IMR-90 (cell line): Measurements from ENCODE around the gene EMSY. TPM values are rescaled to one million over a fixed set of nuclear protein-coding genes. Genes with fewer than 3 reads are reported as not detected.

Source experiments
- ATAC-seq: fragments of 200-7000 bp; cut with Tn5 transposase; 2 replicates; pipeline ENCODE4 v1.9.1; 2020; ENCODE audit warnings: low read depth, mild to moderate bottlenecking, moderate library complexity
- BruUV-seq: library from RNA; stranded (reverse); fragments of 400-500 nt; replicated peaks from 2 replicates; lab custom pipeline; 2021; lab: Mats Ljungman, UMichigan
- CTCF ChIA-PET: fragments of 300-600 bp; formaldehyde crosslinking; extraction: SDS; loops from one replicate; lab custom pipeline; 2021; ENCODE audit warnings: antibody characterized with exemption; lab: Yijun Ruan, JAX
- POLR2A ChIA-PET: fragments of 300-600 bp; sonication (Branson Sonifier 250); formaldehyde crosslinking; loops from one replicate; lab custom pipeline; 2022; ENCODE audit warnings: antibody characterized with exemption; ENCODE audit not compliant: unreplicated experiment; lab: Charles Lee
- DNase-seq: peaks from one replicate; pipeline ENCODE4 v3.0.0; 2013
- H2AFZ ChIP-seq: replicated peaks from 2 replicates; pipeline ENCODE3; 2013; ENCODE audit warnings: low read length, mild to moderate bottlenecking; ENCODE audit not compliant: poor library complexity
- H2AK5ac ChIP-seq: 2 replicates; pipeline ENCODE4 v1.6.1; 2013; ENCODE audit warnings: low read depth, low read length, inconsistent platforms
- H2AK9ac ChIP-seq: replicated peaks from 2 replicates; pipeline ENCODE3; 2013; ENCODE audit warnings: mild to moderate bottlenecking, low read depth, low read length, moderate library complexity; ENCODE audit not compliant: poor library complexity
- H2BK120ac ChIP-seq: 2 replicates; pipeline ENCODE4 v1.6.1; 2013; ENCODE audit warnings: low read depth, low read length, inconsistent platforms
- H2BK15ac ChIP-seq: 3 replicates; pipeline ENCODE4 v1.6.1; 2013; ENCODE audit warnings: low read depth, low read length, inconsistent platforms
- H2BK20ac ChIP-seq: 2 replicates; pipeline ENCODE4 v1.6.1; 2013; ENCODE audit warnings: low read depth, mild to moderate bottlenecking, inconsistent platforms, low read length, moderate library complexity
- H2BK5ac ChIP-seq: 2 replicates; pipeline ENCODE4 v1.6.1; 2013; ENCODE audit warnings: mild to moderate bottlenecking, low read depth, low read length, inconsistent platforms; ENCODE audit not compliant: poor library complexity, severe bottlenecking
- H3K14ac ChIP-seq: replicated peaks from 2 replicates; pipeline ENCODE4 v1.6.1; 2013; ENCODE audit warnings: low read depth, low read length, inconsistent platforms
- H3K18ac ChIP-seq: 2 replicates; pipeline ENCODE4 v1.6.1; 2013; ENCODE audit warnings: low read depth, low read length, control low read depth
- H3K23ac ChIP-seq: 2 replicates; pipeline ENCODE4 v1.6.1; 2013; ENCODE audit warnings: low read depth, low read length, inconsistent platforms
- H3K27ac ChIP-seq: 2 replicates; pipeline ENCODE4 v1.5.1; 2013; ENCODE audit warnings: mild to moderate bottlenecking, control low read depth, low read length; ENCODE audit not compliant: insufficient read depth
- H3K27me3 ChIP-seq: 2 replicates; pipeline ENCODE4 v1.6.1; 2013; ENCODE audit warnings: low read length; ENCODE audit not compliant: control insufficient read depth, insufficient read depth
- H3K36me3 ChIP-seq: 2 replicates; pipeline ENCODE4 v1.6.1; 2013; ENCODE audit warnings: low read length, mixed read lengths; ENCODE audit not compliant: control insufficient read depth, insufficient read depth
- H3K4ac ChIP-seq: 2 replicates; pipeline ENCODE4 v1.6.1; 2013; ENCODE audit warnings: low read depth, low read length, inconsistent platforms
- H3K4me1 ChIP-seq: 2 replicates; pipeline ENCODE4 v1.6.1; 2013; ENCODE audit warnings: low read length, mixed read lengths; ENCODE audit not compliant: control insufficient read depth, insufficient read depth
- H3K4me2 ChIP-seq: 2 replicates; pipeline ENCODE4 v1.6.1; 2013; ENCODE audit warnings: low read depth, mild to moderate bottlenecking, control low read depth, low read length, moderate library complexity
- H3K4me3 ChIP-seq: 2 replicates; pipeline ENCODE4 v1.5.1; 2013; ENCODE audit warnings: low read depth, mild to moderate bottlenecking, control low read depth, low read length, moderate library complexity; ENCODE audit not compliant: insufficient read depth
- H3K56ac ChIP-seq: 2 replicates; pipeline ENCODE4 v1.6.1; 2013; ENCODE audit warnings: low read length, inconsistent platforms; ENCODE audit not compliant: insufficient read depth; ENCODE audit errors: extremely low read depth
- H3K79me1 ChIP-seq, 2 experiments: 2 replicates each; pipeline ENCODE4 v1.6.1; 2013; ENCODE audit warnings: low read length in 2 of 2, inconsistent platforms in 1 of 2, low read depth in 1 of 2
- H3K9ac ChIP-seq: 2 replicates; pipeline ENCODE4 v1.6.1; 2013; ENCODE audit warnings: low read depth, low read length, control low read depth
- H3K9me1 ChIP-seq: 2 replicates; pipeline ENCODE4 v1.6.1; 2013; ENCODE audit warnings: low read length, inconsistent platforms; ENCODE audit not compliant: insufficient read depth
- H3K9me3 ChIP-seq: 2 replicates; pipeline ENCODE4 v1.6.1; 2013; ENCODE audit warnings: low read length; ENCODE audit not compliant: control insufficient read depth, insufficient read depth
- H4K20me1 ChIP-seq: 2 replicates; pipeline ENCODE4 v1.6.1; 2013; ENCODE audit warnings: low read length, inconsistent platforms; ENCODE audit not compliant: insufficient read depth
- H4K5ac ChIP-seq: 2 replicates; pipeline ENCODE4 v1.6.1; 2013; ENCODE audit warnings: mild to moderate bottlenecking, low read depth, low read length, control low read depth
- H4K8ac ChIP-seq, 2 experiments: 2 replicates each; pipeline ENCODE4 v1.6.1; 2013; ENCODE audit warnings: low read depth in 2 of 2, low read length in 2 of 2, control low read depth in 1 of 2, inconsistent platforms in 1 of 2
- H4K91ac ChIP-seq: 2 replicates; pipeline ENCODE4 v1.6.1; 2013; ENCODE audit warnings: low read depth, low read length, inconsistent platforms; ENCODE audit not compliant: insufficient read depth
- BHLHE40 ChIP-seq: fragments of 150-350 bp; IDR thresholded peaks from 2 replicates; pipeline ENCODE4 v1.6.1; 2016; ENCODE audit warnings: mild to moderate bottlenecking, low read depth, low read length
- ELK1 ChIP-seq: fragments of 150-350 bp; IDR thresholded peaks from 2 replicates; pipeline ENCODE4 v1.6.1; 2016; ENCODE audit warnings: low read depth, mild to moderate bottlenecking, low read length, moderate library complexity, borderline replicate concordance
- FOS ChIP-seq: fragments of 150-350 bp; IDR thresholded peaks from 2 replicates; pipeline ENCODE4 v1.6.1; 2016; ENCODE audit warnings: low read depth, low read length
- MAZ ChIP-seq: IDR thresholded peaks from 2 replicates; pipeline ENCODE4 v1.6.1; 2012; ENCODE audit warnings: low read depth, mild to moderate bottlenecking, low read length, improper control_type of control experiment, moderate library complexity, borderline replicate concordance
- MXI1 ChIP-seq: IDR thresholded peaks from 2 replicates; pipeline ENCODE4 v1.6.1; 2012; ENCODE audit warnings: low read depth, mild to moderate bottlenecking, low read length, moderate library complexity, borderline replicate concordance
- NFE2L2 ChIP-seq: fragments of 150-350 bp; IDR thresholded peaks from 2 replicates; pipeline ENCODE4 v1.6.1; 2016; ENCODE audit warnings: low read depth, mild to moderate bottlenecking, low read length
- RCOR1 ChIP-seq: IDR thresholded peaks from 2 replicates; pipeline ENCODE4 v1.6.1; 2012; ENCODE audit warnings: mild to moderate bottlenecking, low read length, improper control_type of control experiment; ENCODE audit not compliant: insufficient replicate concordance
- RFX5 ChIP-seq: IDR thresholded peaks from 2 replicates; pipeline ENCODE4 v1.8.0; 2012; ENCODE audit warnings: low read depth, mild to moderate bottlenecking, low read length, moderate library complexity
- WGBS, 2 experiments: methylation state at CpG; one replicate each; pipeline versions ENCODE4 v1.1.5 to v1.1.7; 2013; ENCODE audit warnings: missing lambda C conversion rate in 2 of 2; ENCODE audit not compliant: insufficient read length in 1 of 2; ENCODE audit errors: extremely low coverage in 2 of 2; 5-methylcytosine and 5-hydroxymethylcytosine counted together
- dilution Hi-C: fragments of 300-500 bp; cut with HindIII; formaldehyde crosslinking; loops from one replicate; pipeline ENCODE4 v1.14.3; 2018; ENCODE audit warnings: low sequenced_read_pairs; ENCODE audit not compliant: unreplicated experiment
- in situ Hi-C: fragments of 300-500 bp; cut with MboI; formaldehyde crosslinking; loops from 3 replicates; pipeline ENCODE4 v1.14.3; 2019; ENCODE audit warnings: low sequenced_read_pairs, inconsistent platforms, mixed read lengths
- intact Hi-C: fragments of 100-400 bp; cut with micrococcal nuclease; formaldehyde crosslinking; loops from 2 replicates; pipeline ENCODE4 v1.10.0; 2022
- polyA plus RNA-seq, 3 experiments: library from polyadenylated mRNA; depleted of rRNA; stranded (reverse); fragments of >200 nt; gene quantifications; 2 replicates each; pipeline ENCODE4 v1.2.3, GENCODE V29; 2012; ENCODE audit warnings: low replicate concordance in 1 of 3
- total RNA-seq: library from RNA; depleted of rRNA; stranded (reverse); fragments of >200 nt; gene quantifications from 2 replicates; pipeline ENCODE4 v1.2.3, GENCODE V29; 2012
- TF ChIP-seq, protein P1 (sequence below): fragments of 150-350 bp; IDR thresholded peaks from 2 replicates; pipeline ENCODE4 v1.6.1; 2017; ENCODE audit warnings: mild to moderate bottlenecking, antibody characterized with exemption, low read length, low read depth
- TF ChIP-seq, protein P2 (sequence below): conservative IDR thresholded peaks from 2 replicates; pipeline ENCODE4 v1.5.1; 2012; ENCODE audit warnings: mild to moderate bottlenecking, low read depth, low read length, improper control_type of control experiment

EMSY gene
- total and polyA plus RNA-seq, 2 of the 4 experiments (the other 2 are of a cell fraction): 14.1 to 22.0 TPM

DNA sequence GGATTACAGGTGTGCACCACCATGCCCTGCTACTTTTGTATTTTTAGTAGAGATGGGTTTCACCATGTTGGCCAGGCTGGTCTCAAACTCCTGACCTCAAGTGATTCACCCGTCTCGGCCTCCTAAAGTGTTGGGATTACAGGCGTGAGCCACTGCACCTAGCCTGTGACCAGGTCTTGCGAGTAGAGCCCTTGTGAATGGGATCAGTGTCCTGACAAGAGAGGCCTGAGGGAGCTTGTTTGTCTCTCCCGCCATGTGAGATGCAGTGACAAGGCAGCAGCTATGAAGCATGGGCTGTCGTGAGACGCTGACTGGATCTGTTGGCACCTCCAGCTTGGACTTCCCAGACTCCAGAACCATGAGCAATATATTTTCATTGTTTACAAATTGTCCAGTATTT lies 156.5 kb downstream of the EMSY start:
- no peaks in the 10 kb centered on the region for H4K20me1 ChIP-seq
- H2BK15ac ChIP-seq: no peak overlapping the region
- H4K91ac ChIP-seq: no peak overlapping the region
- H2BK120ac ChIP-seq: no peak overlapping the region
- no peaks in the 10 kb centered on the region for H3K9me3 ChIP-seq
- in situ Hi-C loops (no loop called here), dilution Hi-C loops (no loop called here), intact Hi-C loops (no loop called here)
- no peak overlapping the region for H3K56ac ChIP-seq
- POLR2A ChIA-PET: no interaction called here
- 0 out of 2 replicates have a peak, but pooled peaks cover 1% of the 10 kb centered on the region for H3K27me3 ChIP-seq
- H4K8ac ChIP-seq: no peak overlapping the region
- H3K4ac ChIP-seq: no peak overlapping the region
- WGBS, 2 experiments: no CpG with 5 or more reads among the region's 7 CpGs
- H3K23ac ChIP-seq: no peak overlapping the region
- ATAC-seq (no peak), DNase-seq (no peak)
- no peak overlapping the region for H2AFZ ChIP-seq
- H3K4me2 ChIP-seq: no peak overlapping the region
- TF ChIP-seq BHLHE40 (no peak), NFE2L2 (no peak), RFX5 (no peak), MAZ (no peak), MXI1 (no peak), FOS (no peak), RCOR1 (no peak), ELK1 (no peak)
- TF ChIP-seq, protein P1, sequence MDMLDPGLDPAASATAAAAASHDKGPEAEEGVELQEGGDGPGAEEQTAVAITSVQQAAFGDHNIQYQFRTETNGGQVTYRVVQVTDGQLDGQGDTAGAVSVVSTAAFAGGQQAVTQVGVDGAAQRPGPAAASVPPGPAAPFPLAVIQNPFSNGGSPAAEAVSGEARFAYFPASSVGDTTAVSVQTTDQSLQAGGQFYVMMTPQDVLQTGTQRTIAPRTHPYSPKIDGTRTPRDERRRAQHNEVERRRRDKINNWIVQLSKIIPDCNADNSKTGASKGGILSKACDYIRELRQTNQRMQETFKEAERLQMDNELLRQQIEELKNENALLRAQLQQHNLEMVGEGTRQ: no peak
- TF ChIP-seq, protein P2, sequence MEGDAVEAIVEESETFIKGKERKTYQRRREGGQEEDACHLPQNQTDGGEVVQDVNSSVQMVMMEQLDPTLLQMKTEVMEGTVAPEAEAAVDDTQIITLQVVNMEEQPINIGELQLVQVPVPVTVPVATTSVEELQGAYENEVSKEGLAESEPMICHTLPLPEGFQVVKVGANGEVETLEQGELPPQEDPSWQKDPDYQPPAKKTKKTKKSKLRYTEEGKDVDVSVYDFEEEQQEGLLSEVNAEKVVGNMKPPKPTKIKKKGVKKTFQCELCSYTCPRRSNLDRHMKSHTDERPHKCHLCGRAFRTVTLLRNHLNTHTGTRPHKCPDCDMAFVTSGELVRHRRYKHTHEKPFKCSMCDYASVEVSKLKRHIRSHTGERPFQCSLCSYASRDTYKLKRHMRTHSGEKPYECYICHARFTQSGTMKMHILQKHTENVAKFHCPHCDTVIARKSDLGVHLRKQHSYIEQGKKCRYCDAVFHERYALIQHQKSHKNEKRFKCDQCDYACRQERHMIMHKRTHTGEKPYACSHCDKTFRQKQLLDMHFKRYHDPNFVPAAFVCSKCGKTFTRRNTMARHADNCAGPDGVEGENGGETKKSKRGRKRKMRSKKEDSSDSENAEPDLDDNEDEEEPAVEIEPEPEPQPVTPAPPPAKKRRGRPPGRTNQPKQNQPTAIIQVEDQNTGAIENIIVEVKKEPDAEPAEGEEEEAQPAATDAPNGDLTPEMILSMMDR: no peak
- no peak overlapping the region for H2AK9ac ChIP-seq
- peaks cover 15% of the 10 kb centered on the region for H3K4me1 ChIP-seq
- H2BK5ac ChIP-seq: no peak overlapping the region
- H2AK5ac ChIP-seq: no peak overlapping the region
- no peak overlapping the region for H3K9ac ChIP-seq
- no peaks in the 10 kb centered on the region for H3K36me3 ChIP-seq
- H4K5ac ChIP-seq: no peak overlapping the region
- CTCF ChIA-PET: no interaction called here
- no peak overlapping the region for H3K4me3 ChIP-seq
- peaks cover 4% of the 10 kb centered on the region; the same call in 1 of the 2 replicates for H3K9me1 ChIP-seq
- no peaks in the 10 kb centered on the region for H3K79me1 ChIP-seq
- H3K14ac ChIP-seq: no peak overlapping the region
- no TSS peak for BruUV-seq
- H3K18ac ChIP-seq: no peak overlapping the region
- no peak overlapping the region for H2BK20ac ChIP-seq
- H3K27ac ChIP-seq: no peak overlapping the region
